OCI-LY1 (cell line): Measurements from ENCODE around the gene CC2D2A.

Experiments used
- H2AFZ ChIP-seq: fragments of 200-600 bp; sonication (generic), shearing (Covaris generic); 2 replicates; pipeline ENCODE4 v1.6.0; 2014; ENCODE audit warnings: antibody characterized with exemption, mild to moderate bottlenecking, low read length
- H3F3A ChIP-seq: fragments of 200-600 bp; sonication (generic), shearing (Covaris generic); 2 replicates; pipeline ENCODE4 v1.6.0; 2014; ENCODE audit warnings: mild to moderate bottlenecking, antibody characterized with exemption, low read length, moderate library complexity; ENCODE audit not compliant: insufficient read depth
- H3K27ac ChIP-seq: fragments of 200-600 bp; sonication (generic); 2 replicates; pipeline ENCODE4 v1.5.1; 2014; ENCODE audit warnings: low read length, mixed run types, mild to moderate bottlenecking, low read depth; ENCODE audit not compliant: poor library complexity, severe bottlenecking
- H3K27me3 ChIP-seq: fragments of 200-600 bp; sonication (generic); 2 replicates; pipeline ENCODE4 v1.6.0; 2014; ENCODE audit warnings: antibody characterized with exemption, mild to moderate bottlenecking, low read length, moderate library complexity; ENCODE audit not compliant: insufficient read depth
- H3K36me3 ChIP-seq: fragments of 200-600 bp; sonication (generic); 2 replicates; pipeline ENCODE4 v1.6.1; 2014; ENCODE audit warnings: mild to moderate bottlenecking, antibody characterized with exemption, low read length, moderate library complexity, mixed read lengths; ENCODE audit not compliant: insufficient read depth
- H3K4me1 ChIP-seq: fragments of 200-600 bp; sonication (generic); 2 replicates; pipeline ENCODE4 v1.5.1; 2014; ENCODE audit warnings: mild to moderate bottlenecking, low read length, moderate library complexity; ENCODE audit not compliant: insufficient read depth, severe bottlenecking
- H3K4me2 ChIP-seq: fragments of 200-600 bp; sonication (generic), shearing (Covaris generic); 2 replicates; pipeline ENCODE4 v1.6.1; 2014; ENCODE audit warnings: low read length
- H3K4me3 ChIP-seq: fragments of 200-600 bp; sonication (generic); 2 replicates; pipeline ENCODE4 v1.5.1; 2014; ENCODE audit warnings: low read length, low read depth, mild to moderate bottlenecking, mixed read lengths; ENCODE audit not compliant: poor library complexity, severe bottlenecking
- H3K79me2 ChIP-seq: fragments of 200-600 bp; shearing (Covaris generic); 2 replicates; pipeline ENCODE4 v1.6.1; 2016; ENCODE audit warnings: mixed run types, low read length, mixed read lengths; ENCODE audit not compliant: insufficient read depth
- H3K9ac ChIP-seq: fragments of 200-600 bp; sonication (generic), shearing (Covaris generic); 2 replicates; pipeline ENCODE4 v1.6.1; 2014; ENCODE audit warnings: mild to moderate bottlenecking, low read length, mixed read lengths
- H3K9me2 ChIP-seq: fragments of 200-600 bp; sonication (generic), shearing (Covaris generic); 2 replicates; pipeline ENCODE4 v1.6.1; 2014; ENCODE audit warnings: low read depth, mild to moderate bottlenecking, low read length, mixed read lengths
- H3K9me3 ChIP-seq: fragments of 200-600 bp; shearing (Covaris generic); 2 replicates; pipeline ENCODE4 v1.6.1; 2014; ENCODE audit warnings: low read length, mixed read lengths
- H4K20me1 ChIP-seq: fragments of 200-600 bp; sonication (generic), shearing (Covaris generic); 2 replicates; pipeline ENCODE4 v1.6.0; 2016; ENCODE audit warnings: mild to moderate bottlenecking, low read length; ENCODE audit not compliant: insufficient read depth
- EZH2 ChIP-seq: fragments of 200-600 bp; sonication (generic), shearing (Covaris generic); IDR thresholded peaks from 2 replicates; pipeline ENCODE4 v1.8.0; 2017; ENCODE audit warnings: borderline replicate concordance, mixed run types, mild to moderate bottlenecking, antibody characterized with exemption, low read length, moderate library complexity, mixed read lengths
- TF ChIP-seq, protein P1 (sequence below): fragments of 200-600 bp; sonication (generic), shearing (Covaris generic); IDR thresholded peaks from 2 replicates; pipeline ENCODE4 v1.5.1; 2017; ENCODE audit warnings: mild to moderate bottlenecking, antibody characterized with exemption, low read length, moderate library complexity, mixed read lengths

CC2D2A gene

GRCh38 chr4:15577508-15577907 lies 107.8 kb downstream of the CC2D2A start:
- Histone ChIP-seq H2AFZ (no peak overlapping the region), H3K9ac (no peak overlapping the region), H3K9me3 (no peaks in the 10 kb centered on the region), H3K79me2 (no peaks in the 10 kb centered on the region), H3K36me3 (no peaks in the 10 kb centered on the region), H3K4me1 (no peaks in the 10 kb centered on the region), H3F3A (no peaks in the 10 kb centered on the region), H3K27me3 (no peaks in the 10 kb centered on the region), H3K9me2 (no peaks in the 10 kb centered on the region), H3K4me2 (no peak overlapping the region), H4K20me1 (no peaks in the 10 kb centered on the region), H3K27ac (no peak overlapping the region), H3K4me3 (no peak overlapping the region)
- TF ChIP-seq, protein P1, sequence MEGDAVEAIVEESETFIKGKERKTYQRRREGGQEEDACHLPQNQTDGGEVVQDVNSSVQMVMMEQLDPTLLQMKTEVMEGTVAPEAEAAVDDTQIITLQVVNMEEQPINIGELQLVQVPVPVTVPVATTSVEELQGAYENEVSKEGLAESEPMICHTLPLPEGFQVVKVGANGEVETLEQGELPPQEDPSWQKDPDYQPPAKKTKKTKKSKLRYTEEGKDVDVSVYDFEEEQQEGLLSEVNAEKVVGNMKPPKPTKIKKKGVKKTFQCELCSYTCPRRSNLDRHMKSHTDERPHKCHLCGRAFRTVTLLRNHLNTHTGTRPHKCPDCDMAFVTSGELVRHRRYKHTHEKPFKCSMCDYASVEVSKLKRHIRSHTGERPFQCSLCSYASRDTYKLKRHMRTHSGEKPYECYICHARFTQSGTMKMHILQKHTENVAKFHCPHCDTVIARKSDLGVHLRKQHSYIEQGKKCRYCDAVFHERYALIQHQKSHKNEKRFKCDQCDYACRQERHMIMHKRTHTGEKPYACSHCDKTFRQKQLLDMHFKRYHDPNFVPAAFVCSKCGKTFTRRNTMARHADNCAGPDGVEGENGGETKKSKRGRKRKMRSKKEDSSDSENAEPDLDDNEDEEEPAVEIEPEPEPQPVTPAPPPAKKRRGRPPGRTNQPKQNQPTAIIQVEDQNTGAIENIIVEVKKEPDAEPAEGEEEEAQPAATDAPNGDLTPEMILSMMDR, result no peak
- no peak for TF ChIP-seq EZH2

- no peak overlapping the region for H3K4me2 ChIP-seq
- TF ChIP-seq EZH2, result no peak
- TF ChIP-seq, protein P1, result no peak
Observed at GRCh38 chr4:15584785-15585184, 115.1 kb downstream of the CC2D2A start.

GRCh38 chr4:15585331-15585730 lies 115.6 kb downstream of the CC2D2A start:
- TF ChIP-seq EZH2, result no peak
- TF ChIP-seq, protein P1, result no peak
- H3K36me3 ChIP-seq, result no peaks in the 10 kb centered on the region
- no peaks in the 10 kb centered on the region for H3K9me2 ChIP-seq
- H3K4me1 ChIP-seq, result no peaks in the 10 kb centered on the region
- H3K27me3 ChIP-seq, result no peaks in the 10 kb centered on the region
- H4K20me1 ChIP-seq, result no peaks in the 10 kb centered on the region
- H2AFZ ChIP-seq, result no peak overlapping the region
- no peak overlapping the region for H3K4me2 ChIP-seq
- no peak overlapping the region for H3K9ac ChIP-seq
- H3F3A ChIP-seq, result no peaks in the 10 kb centered on the region
- H3K27ac ChIP-seq, result no peak overlapping the region
- no peak overlapping the region for H3K4me3 ChIP-seq
- H3K79me2 ChIP-seq, result no peaks in the 10 kb centered on the region
- H3K9me3 ChIP-seq, result no peaks in the 10 kb centered on the region

More at GRCh38 chr4:15584785-15585184, 115.1 kb downstream of the CC2D2A start:
- Histone ChIP-seq H3K27ac (no peak overlapping the region), H2AFZ (no peak overlapping the region), H3K36me3 (no peaks in the 10 kb centered on the region), H3K9me2 (no peaks in the 10 kb centered on the region), H3F3A (no peaks in the 10 kb centered on the region), H4K20me1 (no peaks in the 10 kb centered on the region), H3K79me2 (no peaks in the 10 kb centered on the region), H3K9me3 (no peaks in the 10 kb centered on the region), H3K4me1 (no peaks in the 10 kb centered on the region), H3K9ac (no peak overlapping the region), H3K4me3 (no peak overlapping the region), H3K27me3 (no peaks in the 10 kb centered on the region)
